Stimulated activated CD8-positive, alpha-beta memory T cell treated with anti-CD3 and anti-CD28 coated beads, Interleukin-4, amount 100 ng/mL, for 1 hour (primary cell): ENCODE results near the gene STAB2.
"Not testable (repeated sequence)": the region's sequence is repeated elsewhere in the genome, so short reads cannot be mapped to it uniquely, and the experiment has no call there.

Experiments used
- DNase-seq, 2 donors: peaks; one replicate each; pipeline ENCODE4 v3.0.0-alpha.2; 2020; ENCODE audit warnings: low read depth in 2 of 2, low spot score in 1 of 2

The STAB2 gene

DNA sequence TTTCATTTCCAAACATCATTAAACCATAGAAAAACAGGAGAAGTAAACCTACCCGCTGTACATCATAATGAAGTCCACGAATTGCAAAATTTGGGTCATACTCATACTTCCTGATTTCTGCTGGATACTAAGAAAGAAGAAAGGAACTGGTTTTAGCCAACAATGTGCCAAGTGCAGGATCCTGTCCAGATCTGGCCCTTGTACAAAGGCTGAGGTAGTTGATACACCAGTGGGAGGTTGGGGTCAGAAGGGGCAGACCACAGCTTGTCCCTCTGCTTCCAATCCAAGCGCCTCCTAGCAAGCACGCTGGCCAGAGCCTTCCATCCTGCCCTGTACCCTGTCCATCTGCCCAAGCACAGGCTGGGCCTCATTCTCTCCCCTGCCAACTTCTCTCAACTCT lies 219.7 kb downstream of the STAB2 start:
- no peak for DNase-seq

DNA sequence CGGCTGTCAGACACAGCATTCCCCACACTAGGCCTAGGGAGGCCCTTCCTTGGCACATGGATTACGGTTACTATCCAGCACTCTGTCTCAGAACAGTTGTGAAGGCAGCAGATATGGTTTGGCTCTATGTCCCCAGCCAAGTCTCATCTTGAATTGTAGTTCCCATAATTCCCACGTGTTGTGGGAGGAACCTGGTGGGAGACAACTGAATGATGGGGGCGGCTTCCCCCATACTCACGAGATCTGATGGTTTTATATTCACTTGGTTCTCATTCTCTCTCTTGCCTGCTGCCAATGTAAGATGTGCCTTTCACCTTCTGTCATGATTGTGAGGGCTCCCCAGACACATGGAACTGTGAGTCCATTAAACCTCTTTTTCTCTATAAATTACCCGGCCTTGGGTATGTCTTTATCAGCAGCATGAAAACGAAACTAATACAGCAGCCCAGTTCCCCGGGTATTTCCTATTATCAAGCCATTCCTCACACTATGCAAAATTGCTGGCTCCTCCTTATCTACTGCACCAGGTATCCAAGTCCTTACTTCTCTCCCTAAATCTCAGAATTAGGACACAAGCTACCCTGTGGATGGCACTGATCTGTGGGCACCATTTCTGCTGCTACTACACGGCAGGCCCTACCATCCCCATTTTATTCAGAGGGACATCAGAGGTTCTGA lies 220.6 kb downstream of the STAB2 start:
- DNase-seq: no peak

DNA sequence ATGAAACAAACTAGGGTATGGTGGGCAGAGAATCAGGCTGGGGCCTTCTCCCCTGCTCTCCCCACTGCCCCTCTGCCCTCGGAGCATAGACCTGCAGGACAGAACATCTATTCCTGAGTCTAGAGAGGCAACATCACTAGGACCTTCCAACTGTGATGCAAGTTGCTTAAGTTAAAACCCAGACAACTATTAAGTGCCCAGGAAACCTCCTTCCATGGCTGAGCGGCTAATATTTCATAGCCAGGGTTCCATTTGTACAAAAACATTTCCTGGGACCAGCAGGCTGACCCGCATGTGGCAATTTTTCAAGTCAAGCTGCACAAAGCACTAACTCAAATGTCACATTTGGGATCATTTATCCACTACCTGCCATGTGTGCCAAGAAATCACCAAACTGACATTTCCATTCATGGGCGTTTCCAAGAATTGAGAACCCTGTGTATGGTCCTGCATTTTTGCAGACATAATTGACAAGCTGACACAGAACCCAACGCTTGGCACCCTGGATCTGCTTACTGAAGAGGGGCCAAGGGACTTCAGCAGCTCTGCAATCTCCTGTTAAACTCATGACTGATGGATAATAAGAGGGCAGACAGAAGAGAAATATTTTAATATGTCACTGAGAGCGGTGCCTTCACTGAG lies 221.3 kb downstream of the STAB2 start:
- DNase-seq: no peak

DNA sequence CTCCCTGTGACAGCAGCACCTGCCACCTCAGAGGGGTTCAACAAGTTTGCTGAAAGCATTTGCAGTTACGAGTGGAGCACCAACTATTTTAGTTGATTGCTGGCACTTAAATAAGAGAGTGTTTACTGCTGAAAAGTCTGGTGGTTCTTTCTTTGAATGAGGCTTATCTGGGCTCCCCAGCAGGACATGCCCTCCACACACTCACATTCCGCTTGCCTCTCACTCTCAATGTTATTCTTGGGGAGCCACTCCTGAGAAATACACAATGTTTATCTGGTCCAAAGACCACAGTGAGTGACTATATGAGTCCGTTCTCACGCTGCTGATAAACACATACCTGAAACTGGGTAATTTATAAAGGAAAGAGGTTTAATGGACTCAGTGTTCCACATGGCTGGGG lies 222.1 kb downstream of the STAB2 start:
- no peak for DNase-seq

DNA sequence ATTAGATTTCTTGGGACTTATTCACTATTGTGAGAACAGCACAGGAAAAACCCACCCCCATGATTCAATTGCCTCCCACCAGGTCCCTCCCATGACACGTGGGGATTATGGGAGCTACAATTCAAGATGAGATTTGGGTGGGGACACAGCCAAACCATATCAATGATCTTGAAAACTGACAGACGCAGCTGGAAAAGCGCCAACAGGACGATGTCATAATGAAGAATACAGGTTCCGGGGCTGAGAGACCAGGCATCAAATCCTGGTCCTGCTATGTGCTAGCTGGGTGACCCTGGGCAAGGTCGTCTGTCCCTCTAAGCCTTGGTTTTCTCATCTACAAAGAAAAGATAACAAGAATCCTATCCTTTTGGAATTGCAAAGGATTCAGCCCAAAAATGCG lies 222.6 kb downstream of the STAB2 start:
- DNase-seq: not testable (repeated sequence)

DNA sequence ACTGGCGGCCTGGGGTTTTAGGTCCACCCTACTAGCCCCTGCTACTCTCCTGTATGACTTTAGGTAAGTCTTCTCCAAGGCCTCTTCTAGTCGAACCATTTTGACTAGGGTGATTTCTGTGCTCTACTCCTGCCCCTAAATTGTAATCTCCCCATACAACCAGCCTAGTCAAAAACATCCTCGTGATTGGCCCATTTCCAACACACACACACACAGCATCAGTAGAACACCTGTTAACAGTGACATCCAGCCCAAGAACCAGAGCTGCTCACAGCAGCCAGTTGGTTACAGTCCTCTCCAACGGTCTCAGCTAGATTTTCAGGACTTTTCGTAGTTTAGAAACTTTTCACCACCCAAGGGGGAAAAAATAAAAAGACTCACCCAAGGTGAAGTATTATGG lies 223.0 kb downstream of the STAB2 start:
- no peak for DNase-seq

DNA sequence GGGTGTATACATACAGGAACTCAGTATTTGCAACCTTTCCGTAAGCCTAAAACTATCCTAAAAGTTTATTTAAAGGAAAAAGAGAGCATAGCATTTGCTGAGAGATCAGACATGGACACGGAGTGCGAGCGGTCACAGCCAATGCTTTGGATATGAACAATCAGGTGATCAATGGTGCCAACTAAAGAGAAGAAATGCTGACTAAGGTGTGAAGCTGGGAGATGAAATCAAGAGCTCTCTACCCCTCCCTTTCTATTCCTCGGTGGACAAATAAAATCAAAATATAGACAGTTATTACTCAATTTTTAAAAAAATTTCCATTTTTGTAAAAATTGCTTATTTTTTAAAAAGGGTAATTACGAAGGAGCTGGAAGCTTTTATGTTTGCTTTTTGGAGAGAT lies 224.7 kb downstream of the STAB2 start:
- no peak for DNase-seq

DNA sequence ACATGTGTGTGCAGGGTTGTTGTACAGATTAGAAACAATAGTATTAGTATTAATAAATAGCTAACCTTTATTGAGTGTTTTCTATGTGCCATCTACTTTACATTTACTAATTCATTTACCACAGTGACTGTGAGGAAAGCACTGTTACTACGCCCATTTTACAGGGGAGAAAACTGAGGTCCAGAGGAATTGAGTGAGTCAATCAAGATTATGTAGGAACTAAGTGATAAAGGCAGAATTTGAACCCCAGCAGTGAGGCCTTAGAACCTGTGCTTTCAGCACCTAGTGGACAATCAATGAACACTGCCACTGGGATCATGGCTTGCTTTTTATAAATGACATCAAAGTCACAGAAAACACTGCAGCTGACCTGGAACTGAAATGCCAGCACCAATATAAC lies 225.7 kb downstream of the STAB2 start:
- DNase-seq: no peak

DNA sequence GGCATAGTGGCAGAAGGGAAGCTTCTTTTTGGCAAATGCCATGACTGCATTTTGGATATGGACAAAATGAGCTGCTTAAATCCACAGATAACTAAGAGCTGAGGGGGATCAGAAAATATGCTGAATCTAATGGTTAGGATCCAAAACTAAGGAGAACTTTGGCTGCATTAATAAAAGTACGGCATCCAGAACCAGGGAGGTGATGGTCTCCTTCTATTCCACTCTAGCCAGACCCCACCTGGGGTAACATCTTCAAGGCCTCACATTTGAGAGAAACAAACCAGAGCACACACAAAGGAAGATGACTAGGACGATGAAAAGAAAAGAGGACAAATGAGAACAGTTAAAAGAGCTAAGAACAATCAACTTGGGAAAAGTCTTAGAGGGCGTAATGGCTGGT lies 226.4 kb downstream of the STAB2 start:
- DNase-seq: no peak

DNA sequence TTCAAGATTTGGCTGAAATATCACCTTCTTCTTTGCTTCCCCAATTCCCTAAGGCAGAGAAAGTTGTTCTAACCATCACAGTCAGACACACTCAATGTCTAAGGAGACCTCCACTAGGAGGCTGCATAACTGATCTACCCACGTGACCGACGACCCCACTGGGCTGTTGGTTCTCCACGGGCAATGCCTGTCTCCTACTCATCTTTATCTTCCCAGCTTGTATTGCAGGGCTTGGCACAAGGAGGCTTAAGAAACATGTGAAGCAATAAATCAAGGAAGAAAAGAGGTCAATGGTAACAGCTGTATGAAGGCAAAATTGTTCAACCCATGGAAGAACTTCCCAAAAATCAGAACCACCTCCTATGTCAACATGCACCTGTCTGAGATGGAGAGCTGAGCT lies 226.9 kb downstream of the STAB2 start:
- DNase-seq: no peak

DNA sequence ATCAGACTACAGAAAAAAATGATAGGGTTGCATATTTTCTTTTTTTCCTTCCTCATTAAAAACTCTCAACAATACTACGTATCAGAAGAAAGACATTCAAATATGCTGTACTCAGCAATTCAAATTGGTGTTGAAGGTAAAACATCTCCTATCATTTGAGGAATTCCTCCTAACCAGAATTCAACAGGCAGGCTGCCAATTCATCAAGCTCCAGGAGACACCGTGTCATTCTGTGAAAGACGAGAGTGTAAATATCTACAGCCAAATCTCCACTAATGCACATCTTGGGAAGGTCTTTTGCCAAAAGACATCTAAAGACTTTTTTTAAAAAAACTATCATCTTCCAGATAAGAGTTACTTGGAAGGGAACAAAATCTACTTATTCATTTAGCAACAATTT lies 227.4 kb downstream of the STAB2 start:
- no peak for DNase-seq
